OCI-LY1 (cell line): ENCODE results near the gene XPNPEP2.

Source experiments
- H2AFZ ChIP-seq: fragments of 200-600 bp; sonication (generic), shearing (Covaris generic); 2 replicates; pipeline ENCODE4 v1.6.0; 2014; ENCODE audit warnings: antibody characterized with exemption, mild to moderate bottlenecking, low read length
- H3F3A ChIP-seq: fragments of 200-600 bp; sonication (generic), shearing (Covaris generic); 2 replicates; pipeline ENCODE4 v1.6.0; 2014; ENCODE audit warnings: mild to moderate bottlenecking, antibody characterized with exemption, low read length, moderate library complexity; ENCODE audit not compliant: insufficient read depth
- H3K27ac ChIP-seq: fragments of 200-600 bp; sonication (generic); 2 replicates; pipeline ENCODE4 v1.5.1; 2014; ENCODE audit warnings: low read length, mixed run types, mild to moderate bottlenecking, low read depth; ENCODE audit not compliant: poor library complexity, severe bottlenecking
- H3K27me3 ChIP-seq: fragments of 200-600 bp; sonication (generic); 2 replicates; pipeline ENCODE4 v1.6.0; 2014; ENCODE audit warnings: antibody characterized with exemption, mild to moderate bottlenecking, low read length, moderate library complexity; ENCODE audit not compliant: insufficient read depth
- H3K36me3 ChIP-seq: fragments of 200-600 bp; sonication (generic); 2 replicates; pipeline ENCODE4 v1.6.1; 2014; ENCODE audit warnings: mild to moderate bottlenecking, antibody characterized with exemption, low read length, moderate library complexity, mixed read lengths; ENCODE audit not compliant: insufficient read depth
- H3K4me1 ChIP-seq: fragments of 200-600 bp; sonication (generic); 2 replicates; pipeline ENCODE4 v1.5.1; 2014; ENCODE audit warnings: mild to moderate bottlenecking, low read length, moderate library complexity; ENCODE audit not compliant: insufficient read depth, severe bottlenecking
- H3K4me2 ChIP-seq: fragments of 200-600 bp; sonication (generic), shearing (Covaris generic); 2 replicates; pipeline ENCODE4 v1.6.1; 2014; ENCODE audit warnings: low read length
- H3K4me3 ChIP-seq: fragments of 200-600 bp; sonication (generic); 2 replicates; pipeline ENCODE4 v1.5.1; 2014; ENCODE audit warnings: low read length, low read depth, mild to moderate bottlenecking, mixed read lengths; ENCODE audit not compliant: poor library complexity, severe bottlenecking
- H3K79me2 ChIP-seq: fragments of 200-600 bp; shearing (Covaris generic); 2 replicates; pipeline ENCODE4 v1.6.1; 2016; ENCODE audit warnings: mixed run types, low read length, mixed read lengths; ENCODE audit not compliant: insufficient read depth
- H3K9ac ChIP-seq: fragments of 200-600 bp; sonication (generic), shearing (Covaris generic); 2 replicates; pipeline ENCODE4 v1.6.1; 2014; ENCODE audit warnings: mild to moderate bottlenecking, low read length, mixed read lengths
- H3K9me2 ChIP-seq: fragments of 200-600 bp; sonication (generic), shearing (Covaris generic); 2 replicates; pipeline ENCODE4 v1.6.1; 2014; ENCODE audit warnings: low read depth, mild to moderate bottlenecking, low read length, mixed read lengths
- H3K9me3 ChIP-seq: fragments of 200-600 bp; shearing (Covaris generic); 2 replicates; pipeline ENCODE4 v1.6.1; 2014; ENCODE audit warnings: low read length, mixed read lengths
- H4K20me1 ChIP-seq: fragments of 200-600 bp; sonication (generic), shearing (Covaris generic); 2 replicates; pipeline ENCODE4 v1.6.0; 2016; ENCODE audit warnings: mild to moderate bottlenecking, low read length; ENCODE audit not compliant: insufficient read depth
- EZH2 ChIP-seq: fragments of 200-600 bp; sonication (generic), shearing (Covaris generic); IDR thresholded peaks from 2 replicates; pipeline ENCODE4 v1.8.0; 2017; ENCODE audit warnings: borderline replicate concordance, mixed run types, mild to moderate bottlenecking, antibody characterized with exemption, low read length, moderate library complexity, mixed read lengths
- TF ChIP-seq, protein P1 (sequence below): fragments of 200-600 bp; sonication (generic), shearing (Covaris generic); IDR thresholded peaks from 2 replicates; pipeline ENCODE4 v1.5.1; 2017; ENCODE audit warnings: mild to moderate bottlenecking, antibody characterized with exemption, low read length, moderate library complexity, mixed read lengths

XPNPEP2 gene

GRCh38 chrX:129771266-129771995 lies 32.7 kb downstream of the XPNPEP2 start:
- TF ChIP-seq EZH2: no peak
- TF ChIP-seq, protein P1, sequence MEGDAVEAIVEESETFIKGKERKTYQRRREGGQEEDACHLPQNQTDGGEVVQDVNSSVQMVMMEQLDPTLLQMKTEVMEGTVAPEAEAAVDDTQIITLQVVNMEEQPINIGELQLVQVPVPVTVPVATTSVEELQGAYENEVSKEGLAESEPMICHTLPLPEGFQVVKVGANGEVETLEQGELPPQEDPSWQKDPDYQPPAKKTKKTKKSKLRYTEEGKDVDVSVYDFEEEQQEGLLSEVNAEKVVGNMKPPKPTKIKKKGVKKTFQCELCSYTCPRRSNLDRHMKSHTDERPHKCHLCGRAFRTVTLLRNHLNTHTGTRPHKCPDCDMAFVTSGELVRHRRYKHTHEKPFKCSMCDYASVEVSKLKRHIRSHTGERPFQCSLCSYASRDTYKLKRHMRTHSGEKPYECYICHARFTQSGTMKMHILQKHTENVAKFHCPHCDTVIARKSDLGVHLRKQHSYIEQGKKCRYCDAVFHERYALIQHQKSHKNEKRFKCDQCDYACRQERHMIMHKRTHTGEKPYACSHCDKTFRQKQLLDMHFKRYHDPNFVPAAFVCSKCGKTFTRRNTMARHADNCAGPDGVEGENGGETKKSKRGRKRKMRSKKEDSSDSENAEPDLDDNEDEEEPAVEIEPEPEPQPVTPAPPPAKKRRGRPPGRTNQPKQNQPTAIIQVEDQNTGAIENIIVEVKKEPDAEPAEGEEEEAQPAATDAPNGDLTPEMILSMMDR: no peak
- H3K9me2 ChIP-seq: no peaks in the 10 kb centered on the region
- peaks cover 85% of the 10 kb centered on the region for H3K4me1 ChIP-seq
- no peaks in the 10 kb centered on the region for H3K36me3 ChIP-seq
- peak overlapping the region; percentile 50 for H3K9ac ChIP-seq
- no peaks in the 10 kb centered on the region for H3K9me3 ChIP-seq
- no peaks in the 10 kb centered on the region; the same call in 1 of the 2 replicates for H3F3A ChIP-seq
- H3K4me3 ChIP-seq: no peak overlapping the region
- H3K27ac ChIP-seq: peak overlapping the region; percentile 99
- no peaks in the 10 kb centered on the region for H3K27me3 ChIP-seq
- peak overlapping the region; percentile 10; the same call in 1 of the 2 replicates for H2AFZ ChIP-seq
- no peaks in the 10 kb centered on the region for H3K79me2 ChIP-seq
- peak overlapping the region; percentile 23; the same call in 1 of the 2 replicates for H3K4me2 ChIP-seq
- no peaks in the 10 kb centered on the region for H4K20me1 ChIP-seq

DNA sequence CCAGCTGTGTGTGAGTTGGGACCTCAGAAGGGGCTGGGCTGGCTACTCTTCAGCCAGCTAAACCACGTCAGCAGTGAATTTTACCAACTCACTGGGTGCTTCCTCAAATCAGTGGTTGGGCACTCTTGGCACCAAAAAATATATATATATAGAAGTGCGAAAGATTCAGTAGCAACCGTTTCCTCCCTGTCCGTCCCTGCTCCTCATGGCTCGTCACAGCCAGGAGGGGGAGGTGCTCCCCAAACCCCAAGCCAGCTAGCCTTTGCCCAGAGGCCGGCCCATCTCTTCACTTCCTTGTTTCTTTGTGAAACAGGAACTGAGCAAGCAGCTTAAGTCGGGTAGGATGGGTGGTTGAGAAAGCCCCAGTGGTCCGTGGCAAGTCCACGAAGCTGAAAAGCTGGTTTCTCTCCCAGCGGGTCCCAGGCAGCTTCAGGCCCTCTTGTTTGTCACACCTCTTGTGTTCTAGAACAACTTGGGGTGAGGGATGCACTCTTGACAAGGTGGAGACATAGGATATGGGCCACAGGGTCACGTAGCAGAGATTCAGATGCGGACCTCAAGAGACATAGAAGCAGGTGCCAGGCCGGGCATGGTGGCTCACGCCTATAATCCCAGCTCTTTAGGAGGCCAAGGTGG lies 34.1 kb downstream of the XPNPEP2 start:
- Histone ChIP-seq H3K27me3 (no peaks in the 10 kb centered on the region), H3K9ac (peak overlapping the region; percentile 66; the same call in 1 of the 2 replicates), H3K27ac (peak overlapping the region; percentile 99), H3K36me3 (no peaks in the 10 kb centered on the region), H4K20me1 (no peaks in the 10 kb centered on the region), H3K9me3 (no peaks in the 10 kb centered on the region), H2AFZ (no peak overlapping the region), H3F3A (no peaks in the 10 kb centered on the region; the same call in 1 of the 2 replicates), H3K4me3 (peak overlapping the region; percentile 30), H3K4me2 (peak overlapping the region; percentile 52; the same call in 1 of the 2 replicates), H3K9me2 (no peaks in the 10 kb centered on the region), H3K79me2 (no peaks in the 10 kb centered on the region), H3K4me1 (peaks cover 94% of the 10 kb centered on the region)
- no peak for TF ChIP-seq EZH2
- TF ChIP-seq, protein P1: no peak

DNA sequence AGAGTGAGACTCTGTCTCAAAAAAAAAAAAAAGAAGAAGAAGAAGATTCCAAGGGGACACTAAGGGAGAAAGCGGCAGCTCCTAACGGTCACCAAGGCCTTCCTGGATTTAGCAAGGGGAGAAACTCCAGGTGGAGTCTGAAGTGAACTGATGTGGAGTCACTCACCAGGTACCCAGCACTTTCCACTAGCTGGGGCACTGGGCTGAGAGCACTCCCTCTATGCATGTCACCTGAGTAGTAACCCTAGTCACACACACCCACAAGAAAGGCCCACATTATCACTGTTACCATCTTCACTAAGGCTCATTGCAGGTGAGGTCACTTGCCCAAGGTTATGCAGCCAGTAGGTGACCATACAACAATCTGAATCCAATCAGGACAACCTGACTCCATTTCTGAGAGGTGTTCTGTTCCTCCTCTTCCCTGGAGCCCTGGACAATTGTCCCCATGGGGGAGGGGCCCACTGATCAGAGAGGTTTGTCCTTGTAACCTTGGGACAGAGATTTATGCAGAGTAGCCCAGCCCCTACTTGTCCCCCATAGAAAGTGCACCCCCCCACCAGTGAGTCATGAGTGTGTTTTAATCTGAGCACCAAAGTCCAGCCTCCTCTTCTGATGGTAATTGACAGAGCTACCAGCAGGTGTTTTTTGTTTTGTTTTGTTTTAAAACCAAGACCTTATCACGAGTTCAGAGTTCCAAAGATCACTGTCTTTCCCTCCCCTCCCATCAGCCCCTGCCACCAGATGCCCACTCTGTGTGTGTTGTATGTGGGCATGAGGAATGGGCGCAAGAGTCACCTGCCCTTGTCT lies 35.1 kb downstream of the XPNPEP2 start:
- peak overlapping the region; percentile 52; the same call in 1 of the 2 replicates for H3K4me2 ChIP-seq
- H3K36me3 ChIP-seq: no peaks in the 10 kb centered on the region
- TF ChIP-seq, protein P1: no peak
- TF ChIP-seq EZH2: no peak
- peak overlapping the region; percentile 99 for H3K27ac ChIP-seq
- H3K9ac ChIP-seq: peak overlapping the region; percentile 66; the same call in 1 of the 2 replicates
- H3K4me1 ChIP-seq: peaks cover 94% of the 10 kb centered on the region
- H2AFZ ChIP-seq: no peak overlapping the region
- H4K20me1 ChIP-seq: no peaks in the 10 kb centered on the region
- no peaks in the 10 kb centered on the region for H3K27me3 ChIP-seq
- H3K9me3 ChIP-seq: no peaks in the 10 kb centered on the region
- H3F3A ChIP-seq: peaks cover 3% of the 10 kb centered on the region; the same call in 1 of the 2 replicates
- no peaks in the 10 kb centered on the region for H3K9me2 ChIP-seq
- no peaks in the 10 kb centered on the region for H3K79me2 ChIP-seq
- H3K4me3 ChIP-seq: no peak overlapping the region
